SK-N-SH (cell line): ENCODE results near the gene FBXO2. TPM values are rescaled to one million over a fixed set of nuclear protein-coding genes. Genes with fewer than 3 reads are reported as not detected.

Source experiments
- CTCF ChIA-PET: fragments of 300-600, 350-600 bp; formaldehyde crosslinking; extraction: SDS; loops from one replicate; lab custom pipeline; 2021; lab: Yijun Ruan, JAX
- POLR2A ChIA-PET: fragments of 350-600 bp; sonication (Branson Sonifier 250); formaldehyde crosslinking; extraction: SDS; loops from one replicate; lab custom pipeline; 2020; ENCODE audit warnings: antibody characterized with exemption, inconsistent platforms; lab: Yijun Ruan, JAX
- DNase-seq: peaks from one replicate; pipeline ENCODE4 v3.0.0; 2012
- H2AFZ ChIP-seq: fragments of 200-600 bp; sonication (generic); 2 replicates; pipeline ENCODE4 v1.8.1; 2016; ENCODE audit warnings: antibody characterized with exemption, mild to moderate bottlenecking, low read depth
- H3F3A ChIP-seq: fragments of 200-600 bp; sonication (generic); replicated peaks from 2 replicates; pipeline ENCODE3; 2016; ENCODE audit warnings: antibody characterized with exemption, mild to moderate bottlenecking; ENCODE audit not compliant: insufficient read depth
- H3K27ac ChIP-seq, 2 experiments: fragments of 200-500 bp in 1 of 2; fragments of 200-600 bp in 1 of 2; sonication (Bioruptor generic) in 1 of 2; sonication (generic), shearing (Covaris generic) in 1 of 2; 2 replicates each; pipeline versions ENCODE4 v1.5.1 to v1.6.1; 2014 to 2016; ENCODE audit warnings: low read depth in 2 of 2, inconsistent platforms in 1 of 2, low read length in 1 of 2, mild to moderate bottlenecking in 1 of 2, mixed read lengths in 1 of 2
- H3K27me3 ChIP-seq: fragments of 200-600 bp; sonication (generic), shearing (Covaris generic); 2 replicates; pipeline ENCODE4 v1.6.1; 2016; ENCODE audit warnings: mixed run types; ENCODE audit not compliant: insufficient read depth
- H3K36me3 ChIP-seq, 2 experiments: fragments of 200-500 bp in 1 of 2; fragments of 200-600 bp in 1 of 2; sonication (Bioruptor generic) in 1 of 2; sonication (generic) in 1 of 2; replicated peaks in 1 of 2; 2 replicates each; pipeline versions ENCODE3 to v1.5.1; 2014 to 2016; ENCODE audit warnings: low read length in 1 of 2, mild to moderate bottlenecking in 1 of 2; ENCODE audit not compliant: insufficient read depth in 2 of 2, control insufficient read depth in 1 of 2
- H3K4me1 ChIP-seq, 2 experiments: fragments of 200-500 bp in 1 of 2; fragments of 200-600 bp in 1 of 2; sonication (Bioruptor generic) in 1 of 2; sonication (generic), shearing (Covaris generic) in 1 of 2; 2 replicates each; pipeline versions ENCODE4 v1.5.1 to v1.6.1; 2014 to 2016; ENCODE audit warnings: low read depth in 1 of 2, low read length in 1 of 2, mixed run types in 1 of 2; ENCODE audit not compliant: insufficient read depth in 2 of 2, control insufficient read depth in 1 of 2
- H3K4me2 ChIP-seq: fragments of 200-600 bp; sonication (generic), shearing (Covaris generic); 2 replicates; pipeline ENCODE4 v1.6.1; 2017; ENCODE audit warnings: mixed run types
- H3K4me3 ChIP-seq, 2 experiments: fragments of 200-500 bp in 1 of 2; fragments of 200-600 bp in 1 of 2; sonication (Bioruptor generic) in 1 of 2; sonication (generic), shearing (Covaris generic) in 1 of 2; 2 replicates each; pipeline versions ENCODE4 v1.5.1 to v1.8.1; 2014 to 2016; ENCODE audit warnings: low read depth in 2 of 2, inconsistent platforms in 1 of 2, low read length in 1 of 2, mild to moderate bottlenecking in 1 of 2, mixed read lengths in 1 of 2, moderate library complexity in 1 of 2
- H3K79me2 ChIP-seq: fragments of 200-600 bp; sonication (generic); 2 replicates; pipeline ENCODE4 v1.8.1; 2017; ENCODE audit warnings: mild to moderate bottlenecking; ENCODE audit not compliant: insufficient read depth
- H3K9ac ChIP-seq: fragments of 200-600 bp; sonication (generic); 2 replicates; pipeline ENCODE4 v1.6.1; 2017; ENCODE audit warnings: mixed run types
- H3K9me2 ChIP-seq: fragments of 200-600 bp; sonication (generic); 2 replicates; pipeline ENCODE4 v1.6.1; 2017; ENCODE audit warnings: mixed run types
- H3K9me3 ChIP-seq: fragments of 200-600 bp; sonication (generic); 2 replicates; pipeline ENCODE4 v1.6.1; 2017; ENCODE audit warnings: mixed run types, mild to moderate bottlenecking, moderate library complexity
- H4K20me1 ChIP-seq: fragments of 200-600 bp; sonication (generic); 2 replicates; pipeline ENCODE4 v1.6.1; 2017; ENCODE audit warnings: mild to moderate bottlenecking, mixed run types; ENCODE audit not compliant: insufficient read depth
- EP300 ChIP-seq, 2 experiments: IDR thresholded peaks; 2 replicates each; pipeline versions ENCODE4 v1.4.0 to v1.6.1; 2012; ENCODE audit warnings: borderline replicate concordance in 1 of 2, low read depth in 1 of 2, low read length in 1 of 2
- EZH2phosphoT487 ChIP-seq: fragments of 200-600 bp; sonication (generic); IDR thresholded peaks from 2 replicates; pipeline ENCODE4 v1.6.1; 2017; ENCODE audit warnings: low read depth, mixed run types, mild to moderate bottlenecking, antibody characterized with exemption, moderate library complexity, borderline replicate concordance
- FOSL2 ChIP-seq: IDR thresholded peaks from 2 replicates; pipeline ENCODE4 v1.4.0; 2012; ENCODE audit warnings: low read depth, mild to moderate bottlenecking, moderate library complexity, borderline replicate concordance
- GATA2 ChIP-seq: sonication (generic); formaldehyde crosslinking; IDR thresholded peaks from 2 replicates; pipeline ENCODE4 v1.5.0; 2020; ENCODE audit warnings: mild to moderate bottlenecking, missing genetic modification reagents
- JUND ChIP-seq: IDR thresholded peaks from 2 replicates; pipeline ENCODE4 v1.4.0; 2012
- MEF2A ChIP-seq: IDR thresholded peaks from 2 replicates; pipeline ENCODE4 v1.4.0; 2012; ENCODE audit warnings: low read depth, borderline replicate concordance
- NRF1 ChIP-seq: IDR thresholded peaks from 2 replicates; pipeline ENCODE4 v1.6.1; 2012; ENCODE audit warnings: low read depth, mild to moderate bottlenecking, low read length
- POLR2AphosphoS5 ChIP-seq: IDR thresholded peaks from 2 replicates; pipeline ENCODE4 v1.6.1; 2012; ENCODE audit warnings: low read depth, low read length
- RCOR1 ChIP-seq: fragments of 150-350 bp; IDR thresholded peaks from 2 replicates; pipeline ENCODE4 v1.6.1; 2017; ENCODE audit warnings: antibody characterized with exemption, low read length
- RFX5 ChIP-seq: IDR thresholded peaks from 2 replicates; pipeline ENCODE4 v1.6.1; 2012; ENCODE audit warnings: mild to moderate bottlenecking, improper control_type of control experiment, low read length
- SMC3 ChIP-seq: IDR thresholded peaks from 2 replicates; pipeline ENCODE4 v1.6.1; 2012; ENCODE audit warnings: low read depth, low read length, improper control_type of control experiment
- TAF1 ChIP-seq: IDR thresholded peaks from 2 replicates; pipeline ENCODE4 v1.6.1; 2012; ENCODE audit warnings: low read depth, mild to moderate bottlenecking, low read length, moderate library complexity, borderline replicate concordance
- TEAD4 ChIP-seq: IDR thresholded peaks from 2 replicates; pipeline ENCODE4 v1.4.0; 2012; ENCODE audit warnings: mild to moderate bottlenecking, borderline replicate concordance; ENCODE audit not compliant: insufficient read depth
- YY1 ChIP-seq: IDR thresholded peaks from 2 replicates; pipeline ENCODE4 v1.4.0; 2012; ENCODE audit warnings: low read depth, mild to moderate bottlenecking
- WGBS: methylation state at CpG from one replicate; pipeline ENCODE4 v1.1.6; 2017; ENCODE audit warnings: low lambda C conversion rate; 5-methylcytosine and 5-hydroxymethylcytosine counted together
- polyA plus RNA-seq, 3 experiments: library from polyadenylated mRNA; depleted of rRNA; stranded (reverse); fragments of >200 nt; gene quantifications; 2 replicates each; pipeline ENCODE4 v1.2.3, GENCODE V29; 2012
- TF ChIP-seq, protein P1 (sequence below): fragments of 200-600 bp; sonication (generic); IDR thresholded peaks from 2 replicates; pipeline ENCODE4 v1.6.1; 2017; ENCODE audit warnings: antibody characterized with exemption, mild to moderate bottlenecking, moderate library complexity
- TF ChIP-seq, protein P2 (sequence below): IDR thresholded peaks from 2 replicates; pipeline ENCODE4 v1.4.0; 2012; ENCODE audit warnings: low read depth
- TF ChIP-seq, protein P3 (sequence below): fragments of 150-350 bp; IDR thresholded peaks from 2 replicates; pipeline ENCODE4 v1.6.1; 2016; ENCODE audit warnings: mild to moderate bottlenecking, low read depth, low read length
- TF ChIP-seq, protein P4 (sequence below): IDR thresholded peaks from 2 replicates; pipeline ENCODE4 v1.4.0; 2012; ENCODE audit warnings: low read depth, borderline replicate concordance
- TF ChIP-seq, protein P5 (sequence below): IDR thresholded peaks from 2 replicates; pipeline ENCODE4; 2012

Gene FBXO2
- polyA plus RNA-seq, 1 of the 3 experiments (the other 2 are of a cell fraction): 21.7 TPM

DNA sequence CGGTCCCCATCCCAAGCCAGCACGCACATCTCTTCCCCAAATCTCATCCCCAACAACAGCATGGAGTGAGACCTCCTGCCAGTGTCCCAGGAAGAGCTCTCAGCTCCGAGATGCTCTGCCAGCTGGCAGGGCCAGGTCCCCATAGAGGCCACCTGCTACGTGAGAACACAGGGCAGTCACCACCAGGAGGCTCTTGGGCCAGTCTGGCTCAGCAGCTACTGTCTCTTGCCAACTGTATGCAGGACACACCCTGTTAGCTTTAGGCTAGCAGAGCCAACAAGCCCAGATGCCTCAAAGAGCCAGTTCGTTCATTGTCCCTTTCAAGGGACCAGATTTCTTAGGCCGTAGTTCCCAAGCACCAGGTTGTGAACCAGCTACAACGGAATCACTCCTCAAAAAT lies 36.9 kb downstream of the FBXO2 start:
- TF ChIP-seq SMC3 (no peak), NRF1 (no peak), POLR2AphosphoS5 (no peak), RFX5 (no peak), EP300 (IDR thresholded peaks at IDR 0.05; ENCODE audit: borderline replicate concordance in 1 of 2, low read depth in 1 of 2, low read length in 1 of 2) (no peak), FOSL2 (no peak), YY1 (no peak), TAF1 (no peak), EZH2phosphoT487 (no peak)
- TF ChIP-seq, protein P1, sequence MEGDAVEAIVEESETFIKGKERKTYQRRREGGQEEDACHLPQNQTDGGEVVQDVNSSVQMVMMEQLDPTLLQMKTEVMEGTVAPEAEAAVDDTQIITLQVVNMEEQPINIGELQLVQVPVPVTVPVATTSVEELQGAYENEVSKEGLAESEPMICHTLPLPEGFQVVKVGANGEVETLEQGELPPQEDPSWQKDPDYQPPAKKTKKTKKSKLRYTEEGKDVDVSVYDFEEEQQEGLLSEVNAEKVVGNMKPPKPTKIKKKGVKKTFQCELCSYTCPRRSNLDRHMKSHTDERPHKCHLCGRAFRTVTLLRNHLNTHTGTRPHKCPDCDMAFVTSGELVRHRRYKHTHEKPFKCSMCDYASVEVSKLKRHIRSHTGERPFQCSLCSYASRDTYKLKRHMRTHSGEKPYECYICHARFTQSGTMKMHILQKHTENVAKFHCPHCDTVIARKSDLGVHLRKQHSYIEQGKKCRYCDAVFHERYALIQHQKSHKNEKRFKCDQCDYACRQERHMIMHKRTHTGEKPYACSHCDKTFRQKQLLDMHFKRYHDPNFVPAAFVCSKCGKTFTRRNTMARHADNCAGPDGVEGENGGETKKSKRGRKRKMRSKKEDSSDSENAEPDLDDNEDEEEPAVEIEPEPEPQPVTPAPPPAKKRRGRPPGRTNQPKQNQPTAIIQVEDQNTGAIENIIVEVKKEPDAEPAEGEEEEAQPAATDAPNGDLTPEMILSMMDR: no peak
- TF ChIP-seq, protein P2, sequence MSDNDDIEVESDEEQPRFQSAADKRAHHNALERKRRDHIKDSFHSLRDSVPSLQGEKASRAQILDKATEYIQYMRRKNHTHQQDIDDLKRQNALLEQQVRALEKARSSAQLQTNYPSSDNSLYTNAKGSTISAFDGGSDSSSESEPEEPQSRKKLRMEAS: no peak
- no peaks in the 10 kb centered on the region for H3F3A ChIP-seq
- POLR2A ChIA-PET: no interaction called here

DNA sequence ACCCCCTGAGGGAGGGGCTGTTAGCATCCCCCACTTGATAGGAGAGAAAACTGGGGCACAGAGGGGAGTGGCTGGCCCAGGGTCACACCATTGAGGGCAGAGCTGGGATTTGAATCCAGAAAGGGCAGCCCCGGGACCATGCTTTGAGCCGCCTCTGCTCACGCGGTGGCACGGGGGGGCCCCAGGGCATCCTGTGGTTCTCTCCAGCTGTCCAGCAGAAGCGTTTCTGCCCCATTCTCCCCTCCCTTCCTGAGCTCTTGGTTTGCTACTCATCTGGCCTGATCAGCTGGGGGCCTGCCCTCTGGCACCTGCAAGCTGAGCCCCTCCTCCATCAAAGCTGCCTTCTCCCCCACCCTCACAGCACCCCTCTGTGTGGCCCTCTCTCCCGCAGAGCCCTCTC lies 37.5 kb downstream of the FBXO2 start:
- Histone ChIP-seq H3K4me3 (no peak overlapping the region), H3K4me2 (no peak overlapping the region), H2AFZ (no peak overlapping the region), H3K9me3 (no peaks in the 10 kb centered on the region), H3K9me2 (no peaks in the 10 kb centered on the region), H4K20me1 (no peaks in the 10 kb centered on the region), H3F3A (no peaks in the 10 kb centered on the region), H3K9ac (no peak overlapping the region), H3K27me3 (no peaks in the 10 kb centered on the region), H3K27ac (no peak overlapping the region), H3K4me1 (peaks cover 0 to 8% of the 10 kb centered on the region in 2 experiments; a peak in 1 of 4 replicates), H3K79me2 (no peaks in the 10 kb centered on the region), H3K36me3 (no peaks in the 10 kb centered on the region)
- no CpG with 5 or more reads among the region's 7 CpGs for WGBS
- DNase-seq: no peak
- ChIA-PET CTCF (interaction anchor here (1.0 to 2.4 kb wide), 5 partner anchors 9 to 295 kb away, joined by 3 to 6 read pairs (median 3); no protein-coding TSS in a partner anchor), POLR2A (interaction anchor here (1.1 kb wide), 1 partner anchor 138 kb away, joined by 3 read pairs; the partner anchor contains the start of gene DISP3)
- TF ChIP-seq NRF1: no peak
- no peak for TF ChIP-seq RFX5
- TF ChIP-seq, protein P1: no peak
- TF ChIP-seq, protein P3, sequence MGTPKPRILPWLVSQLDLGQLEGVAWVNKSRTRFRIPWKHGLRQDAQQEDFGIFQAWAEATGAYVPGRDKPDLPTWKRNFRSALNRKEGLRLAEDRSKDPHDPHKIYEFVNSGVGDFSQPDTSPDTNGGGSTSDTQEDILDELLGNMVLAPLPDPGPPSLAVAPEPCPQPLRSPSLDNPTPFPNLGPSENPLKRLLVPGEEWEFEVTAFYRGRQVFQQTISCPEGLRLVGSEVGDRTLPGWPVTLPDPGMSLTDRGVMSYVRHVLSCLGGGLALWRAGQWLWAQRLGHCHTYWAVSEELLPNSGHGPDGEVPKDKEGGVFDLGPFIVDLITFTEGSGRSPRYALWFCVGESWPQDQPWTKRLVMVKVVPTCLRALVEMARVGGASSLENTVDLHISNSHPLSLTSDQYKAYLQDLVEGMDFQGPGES: no peak
- TF ChIP-seq, protein P4, sequence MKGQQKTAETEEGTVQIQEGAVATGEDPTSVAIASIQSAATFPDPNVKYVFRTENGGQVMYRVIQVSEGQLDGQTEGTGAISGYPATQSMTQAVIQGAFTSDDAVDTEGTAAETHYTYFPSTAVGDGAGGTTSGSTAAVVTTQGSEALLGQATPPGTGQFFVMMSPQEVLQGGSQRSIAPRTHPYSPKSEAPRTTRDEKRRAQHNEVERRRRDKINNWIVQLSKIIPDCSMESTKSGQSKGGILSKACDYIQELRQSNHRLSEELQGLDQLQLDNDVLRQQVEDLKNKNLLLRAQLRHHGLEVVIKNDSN: no peak
- no peak for TF ChIP-seq GATA2
- TF ChIP-seq, protein P2: no peak
- no peak for TF ChIP-seq YY1
- TF ChIP-seq FOSL2: no peak
- no peak for TF ChIP-seq TEAD4
- TF ChIP-seq, protein P5, sequence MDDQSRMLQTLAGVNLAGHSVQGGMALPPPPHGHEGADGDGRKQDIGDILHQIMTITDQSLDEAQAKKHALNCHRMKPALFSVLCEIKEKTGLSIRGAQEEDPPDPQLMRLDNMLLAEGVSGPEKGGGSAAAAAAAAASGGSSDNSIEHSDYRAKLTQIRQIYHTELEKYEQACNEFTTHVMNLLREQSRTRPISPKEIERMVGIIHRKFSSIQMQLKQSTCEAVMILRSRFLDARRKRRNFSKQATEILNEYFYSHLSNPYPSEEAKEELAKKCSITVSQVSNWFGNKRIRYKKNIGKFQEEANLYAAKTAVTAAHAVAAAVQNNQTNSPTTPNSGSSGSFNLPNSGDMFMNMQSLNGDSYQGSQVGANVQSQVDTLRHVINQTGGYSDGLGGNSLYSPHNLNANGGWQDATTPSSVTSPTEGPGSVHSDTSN: no peak
- TF ChIP-seq RCOR1: no peak
- TF ChIP-seq JUND: no peak
- TF ChIP-seq MEF2A: no peak

More for the DNA sequence above, 36.9 kb downstream of the FBXO2 start:
- Histone ChIP-seq H3K27me3 (no peaks in the 10 kb centered on the region), H4K20me1 (no peaks in the 10 kb centered on the region), H3K4me3 (no peak overlapping the region), H3K4me2 (no peak overlapping the region), H3K4me1 (peaks cover 0 to 6% of the 10 kb centered on the region in 2 experiments; a peak in 1 of 4 replicates), H3K9ac (no peak overlapping the region), H3K9me3 (no peaks in the 10 kb centered on the region), H2AFZ (no peak overlapping the region), H3K79me2 (no peaks in the 10 kb centered on the region), H3K9me2 (no peaks in the 10 kb centered on the region), H3K36me3 (no peaks in the 10 kb centered on the region), H3K27ac (no peak overlapping the region)
- WGBS: 35% methylated on average over 5 of the region's 7 CpGs
- no peak for DNase-seq
- CTCF ChIA-PET: interaction anchor here (1.0 to 2.4 kb wide), 5 partner anchors 9 to 295 kb away, joined by 3 to 6 read pairs (median 3); no protein-coding TSS in a partner anchor
